Activated naive CD4-positive, alpha-beta T cell (primary cell): ENCODE measurements around the gene SNX9.
"Not testable (repeated sequence)": the region's sequence is repeated elsewhere in the genome, so short reads cannot be mapped to it uniquely, and the experiment has no call there.

Experiments
- DNase-seq, 4 experiments: peaks; one replicate each; lab custom pipeline; 2025; lab: John Stamatoyannopoulos, UW

Gene SNX9

GRCh38 chr6:157823001-157823527 is at the start of gene SNX9:
Gene SNX9, plus strand, starts transcription at chr6:157823246. Its CDS starts 189 bp downstream, at chr6:157823435.
- peak in 3 of 4 experiments; percentile 33 to 59 (median 38) for DNase-seq

DNA sequence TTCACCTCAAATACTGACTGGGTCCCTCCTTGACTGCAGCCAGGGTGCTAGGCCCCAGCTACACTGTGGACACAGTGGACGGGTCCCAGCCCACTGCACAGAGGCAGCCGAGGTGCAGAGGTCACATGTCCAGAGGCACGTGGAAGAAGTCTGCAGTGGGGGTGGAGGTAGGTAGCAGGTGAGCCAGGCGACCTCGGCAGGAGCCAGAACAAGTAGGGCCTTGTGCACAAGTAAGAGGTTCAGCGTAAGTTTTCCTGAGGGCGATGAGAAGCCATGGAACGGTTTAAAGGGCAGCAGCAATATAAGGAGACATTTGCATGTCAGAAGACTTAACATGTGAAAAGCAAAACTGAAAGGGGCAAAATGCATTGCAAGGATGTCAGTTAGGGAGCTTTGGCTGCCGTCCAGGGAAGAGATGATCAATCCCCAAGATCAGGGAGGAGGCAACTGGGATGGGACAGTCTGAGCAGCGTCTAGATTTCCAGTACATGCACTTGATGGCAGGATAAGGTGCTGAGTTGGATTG is 49.7 kb upstream of the SNX9 start:
- DNase-seq, result no peak

DNA sequence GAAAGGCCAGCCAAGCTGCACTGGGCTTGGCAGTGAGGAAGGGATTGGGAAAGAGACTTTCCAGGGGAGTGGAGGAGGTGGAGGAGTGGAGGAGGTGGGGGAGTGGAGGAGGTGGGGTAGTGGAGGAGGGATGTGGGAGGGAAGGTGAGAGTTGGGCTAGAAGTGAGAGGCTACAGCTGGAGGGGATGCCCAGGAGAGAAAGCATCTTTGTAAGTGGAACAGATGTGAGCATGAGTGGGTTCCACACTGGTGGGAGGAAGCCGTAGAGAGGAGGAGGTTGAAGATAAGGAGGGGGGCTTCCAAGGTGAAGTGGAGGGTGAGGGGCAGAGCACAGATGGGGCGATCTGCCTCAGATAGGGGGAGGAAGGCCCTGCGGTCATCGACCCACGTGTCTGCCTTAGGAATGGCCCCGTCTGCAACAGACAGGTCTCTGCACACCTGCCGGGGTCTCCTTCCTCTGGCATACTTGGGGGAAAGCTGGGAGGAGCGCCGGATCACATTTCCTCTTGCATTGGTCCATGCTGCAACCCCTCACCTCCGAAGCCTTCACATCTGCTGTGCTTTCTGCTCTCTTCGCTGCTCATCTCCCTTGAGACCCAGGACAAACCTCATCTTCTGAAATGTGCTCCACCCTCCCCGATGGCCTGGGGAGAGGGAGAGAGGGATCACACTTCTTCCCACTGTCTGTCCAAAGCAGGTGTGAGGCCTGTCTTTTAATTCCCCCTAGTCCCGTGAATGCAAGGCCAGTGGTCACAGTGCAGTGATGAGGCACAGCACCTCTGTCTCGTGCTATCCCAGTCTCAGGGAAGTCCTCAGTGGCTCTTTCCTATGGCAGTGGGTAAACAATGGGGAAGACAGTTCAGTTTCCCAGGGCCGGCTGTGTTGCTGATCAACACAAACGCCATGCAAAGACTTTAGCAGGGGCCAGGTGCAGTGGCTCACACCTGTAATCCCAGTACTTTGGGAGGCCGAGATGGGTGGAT is 48.6 kb upstream of the SNX9 start:
- peak in 3 of 4 experiments; percentile 20 to 34 (median 23) for DNase-seq

GRCh38 chr6:157775376-157775775 is 47.7 kb upstream of the SNX9 start:
- no peak for DNase-seq

DNA sequence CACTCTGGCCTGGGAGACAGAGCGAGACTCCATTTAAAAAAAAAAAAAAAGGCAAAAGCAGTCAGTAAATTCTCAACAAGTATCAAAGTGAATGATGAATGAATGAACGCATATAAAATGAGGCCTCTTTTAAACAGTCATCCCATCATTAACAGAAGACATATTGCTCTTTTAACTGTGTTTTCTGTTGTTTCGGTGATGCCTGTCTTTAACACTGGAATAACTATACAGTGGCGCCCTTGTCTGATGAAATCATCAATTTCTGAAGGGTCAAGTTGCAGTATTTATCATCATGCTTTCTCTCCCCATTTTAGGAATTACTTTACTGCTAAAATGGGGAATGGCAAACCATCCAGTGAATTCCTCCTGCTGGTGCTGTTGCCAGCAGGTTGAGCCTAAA is 45.7 kb upstream of the SNX9 start:
- no peak for DNase-seq

- no peak for DNase-seq
Measured at GRCh38 chr6:157778719-157779118, 44.3 kb upstream of the SNX9 start.

GRCh38 chr6:157779705-157780604 is 43.1 kb upstream of the SNX9 start:
- no peak for DNase-seq

DNA sequence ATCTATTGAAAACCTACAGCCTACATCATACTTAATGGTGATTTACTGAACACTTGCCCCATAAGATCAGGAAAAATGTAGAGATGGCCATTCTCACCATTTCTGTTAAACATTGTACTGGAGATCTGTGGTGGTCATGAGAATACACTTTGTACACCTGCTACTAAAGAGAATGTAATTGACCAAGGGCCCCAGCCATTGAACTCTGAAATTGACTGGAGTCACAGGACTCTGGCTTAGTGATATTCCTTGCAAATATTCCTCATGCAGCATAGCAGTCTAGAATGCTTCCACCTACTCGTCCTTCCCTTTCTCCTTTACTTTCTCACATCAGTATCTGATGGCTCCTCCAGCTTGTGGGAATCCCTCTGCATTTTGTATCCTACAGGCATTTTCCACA is 37.4 kb upstream of the SNX9 start:
- DNase-seq, result no peak

DNA sequence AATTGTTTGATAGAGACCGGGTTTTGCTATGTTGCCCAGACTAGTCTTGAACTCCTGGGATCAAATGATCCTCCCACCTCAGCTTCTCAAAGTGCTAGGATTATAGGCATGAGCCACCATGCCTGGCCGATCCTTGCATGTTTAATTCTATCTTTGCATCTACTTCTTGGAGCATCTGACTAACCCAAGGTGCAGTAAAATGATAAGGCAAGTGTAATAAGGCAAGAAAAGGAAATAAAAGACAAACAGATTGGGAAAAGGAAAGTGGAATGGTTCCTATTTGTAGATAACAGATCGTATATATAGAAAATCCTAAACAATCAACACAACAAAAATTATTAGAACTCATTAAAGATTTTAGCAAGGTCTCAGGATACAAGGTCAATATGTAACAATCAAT is 36.8 kb upstream of the SNX9 start:
- DNase-seq, result no peak

DNA sequence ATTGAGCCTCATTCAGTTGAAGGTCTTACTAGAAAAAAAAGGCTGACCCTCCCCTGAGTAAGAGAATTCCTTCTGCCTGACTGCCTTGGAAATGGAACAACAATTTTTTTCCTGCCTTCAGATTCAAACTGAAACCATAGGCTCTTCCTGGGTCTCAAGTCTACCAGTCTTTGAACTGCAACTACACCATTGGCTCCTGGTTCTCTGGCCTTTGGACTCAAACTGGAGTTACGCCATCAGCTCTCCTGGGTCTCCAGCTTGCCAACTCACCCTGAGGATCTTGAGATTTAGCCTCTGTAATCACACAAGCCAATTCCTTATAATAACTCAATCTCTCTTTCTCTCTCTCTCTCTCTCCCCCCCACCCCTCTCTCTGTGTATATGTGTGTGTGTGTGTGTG is 36.0 kb upstream of the SNX9 start:
- DNase-seq, result no peak

GRCh38 chr6:157788180-157788579 is 34.9 kb upstream of the SNX9 start:
- no peak for DNase-seq

GRCh38 chr6:157789297-157789696 is 33.7 kb upstream of the SNX9 start:
- DNase-seq, result no peak

GRCh38 chr6:157789861-157790260 is 33.2 kb upstream of the SNX9 start:
- no peak for DNase-seq

GRCh38 chr6:157790548-157791160 is 32.4 kb upstream of the SNX9 start:
- no peak for DNase-seq

GRCh38 chr6:157791450-157791849 is 31.6 kb upstream of the SNX9 start:
- no peak for DNase-seq

- no peak for DNase-seq
Measured at GRCh38 chr6:157792671-157793070, 30.4 kb upstream of the SNX9 start.

- DNase-seq, result not testable (repeated sequence)
Measured at GRCh38 chr6:157794012-157794411, 29.0 kb upstream of the SNX9 start.

- no peak for DNase-seq
Measured at GRCh38 chr6:157795841-157796240, 27.2 kb upstream of the SNX9 start.

- DNase-seq, result no peak
Measured at GRCh38 chr6:157798851-157799250, 24.2 kb upstream of the SNX9 start.

GRCh38 chr6:157799561-157799960 is 23.5 kb upstream of the SNX9 start:
- not testable (repeated sequence) for DNase-seq

GRCh38 chr6:157800420-157801237 is 22.4 kb upstream of the SNX9 start:
- DNase-seq, result no peak
